ENCODE results near the gene EHBP1.

EHBP1 gene

DNA sequence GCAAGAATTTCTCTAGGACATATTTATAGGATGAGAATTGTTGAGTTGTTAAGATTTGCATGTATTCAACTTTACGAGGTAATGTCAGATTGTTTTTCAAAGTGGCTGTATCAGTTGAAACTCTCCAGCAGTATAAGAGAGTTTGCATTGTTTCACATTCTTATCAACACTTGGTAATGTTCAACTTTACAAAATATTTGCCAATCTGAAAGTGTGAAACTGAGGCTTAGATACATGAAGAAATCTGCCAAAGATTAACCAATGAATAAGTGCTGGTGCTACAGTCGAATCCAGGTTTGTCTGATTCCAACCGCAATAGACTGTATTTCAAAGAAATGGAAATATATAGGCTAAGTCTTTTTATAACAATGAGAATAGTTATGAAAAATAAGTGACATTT is 117.0 kb downstream of the EHBP1 start:
- H3K9ac ChIP-seq (ENCODE audit: low read depth, low read length): no peak overlapping the region
- H3K27ac ChIP-seq (ENCODE audit: low read depth, low read length): no peak overlapping the region
- no peaks in the 10 kb centered on the region for H3K9me3 ChIP-seq (ENCODE audit: control insufficient read depth, insufficient read depth, low read length)
- H3K4me1 ChIP-seq (ENCODE audit: control insufficient read depth, insufficient read depth, low read length): peaks cover 10% of the 10 kb centered on the region; the same call in 1 of the 2 replicates
- no peak overlapping the region for H3K4me3 ChIP-seq (ENCODE audit: low read depth, low read length)
- no peaks in the 10 kb centered on the region for H3K27me3 ChIP-seq (ENCODE audit: control insufficient read depth, insufficient read depth, low read length)
- peaks cover 12% of the 10 kb centered on the region; the same call in 1 of the 2 replicates for H3K36me3 ChIP-seq (ENCODE audit: control insufficient read depth, insufficient read depth, low read length)

DNA sequence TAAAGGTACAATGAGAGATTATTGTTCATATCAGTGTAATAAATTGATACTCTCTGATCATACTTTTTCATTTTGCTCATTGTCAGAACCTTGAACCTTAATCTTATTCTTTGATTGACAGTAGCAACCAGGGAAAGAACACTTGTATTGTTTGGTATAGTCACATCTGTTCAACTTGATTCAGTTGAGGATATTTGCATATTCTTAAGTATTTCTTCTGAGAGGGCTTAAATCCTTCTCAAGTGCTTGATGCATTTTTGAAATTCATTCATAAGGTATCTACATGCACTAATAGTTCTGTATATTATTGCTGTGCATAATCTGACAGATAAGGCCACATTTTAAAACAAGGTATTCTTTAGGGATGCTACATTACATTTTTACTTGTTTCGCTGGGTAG is 118.9 kb downstream of the EHBP1 start:
- Histone ChIP-seq H3K4me1 (ENCODE audit: control insufficient read depth, insufficient read depth, low read length) (peaks cover 10% of the 10 kb centered on the region; the same call in 1 of the 2 replicates), H3K4me3 (ENCODE audit: low read depth, low read length) (no peak overlapping the region), H3K27ac (ENCODE audit: low read depth, low read length) (no peak overlapping the region), H3K27me3 (ENCODE audit: control insufficient read depth, insufficient read depth, low read length) (no peaks in the 10 kb centered on the region), H3K36me3 (ENCODE audit: control insufficient read depth, insufficient read depth, low read length) (peaks cover 12% of the 10 kb centered on the region; the same call in 1 of the 2 replicates), H3K9ac (ENCODE audit: low read depth, low read length) (no peak overlapping the region), H3K9me3 (ENCODE audit: control insufficient read depth, insufficient read depth, low read length) (no peaks in the 10 kb centered on the region)

DNA sequence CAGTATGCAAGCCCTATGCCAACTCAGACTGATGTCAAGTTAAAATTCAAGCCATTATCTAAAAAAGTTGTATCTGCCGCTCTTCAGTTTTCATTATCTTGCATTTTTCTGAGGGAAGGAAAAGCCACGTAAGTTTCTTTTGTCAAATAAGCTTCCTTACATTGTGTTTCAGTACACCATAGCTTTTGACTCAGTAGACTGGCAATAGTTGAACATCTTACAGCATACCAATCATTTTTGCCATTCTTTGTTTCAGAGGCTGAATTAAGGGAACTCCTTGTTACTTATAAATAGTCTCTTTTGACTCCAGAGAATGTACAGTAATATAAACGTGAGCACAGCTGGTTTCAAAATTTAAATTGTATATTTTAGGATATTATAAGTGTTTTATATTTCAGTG is 120.6 kb downstream of the EHBP1 start:
- no peaks in the 10 kb centered on the region for H3K27me3 ChIP-seq (ENCODE audit: control insufficient read depth, insufficient read depth, low read length)
- H3K27ac ChIP-seq (ENCODE audit: low read depth, low read length): no peak overlapping the region
- H3K4me1 ChIP-seq (ENCODE audit: control insufficient read depth, insufficient read depth, low read length): peaks cover 10% of the 10 kb centered on the region; the same call in 1 of the 2 replicates
- no peak overlapping the region for H3K4me3 ChIP-seq (ENCODE audit: low read depth, low read length)
- peaks cover 12% of the 10 kb centered on the region; the same call in 1 of the 2 replicates for H3K36me3 ChIP-seq (ENCODE audit: control insufficient read depth, insufficient read depth, low read length)
- H3K9me3 ChIP-seq (ENCODE audit: control insufficient read depth, insufficient read depth, low read length): no peaks in the 10 kb centered on the region
- H3K9ac ChIP-seq (ENCODE audit: low read depth, low read length): no peak overlapping the region

DNA sequence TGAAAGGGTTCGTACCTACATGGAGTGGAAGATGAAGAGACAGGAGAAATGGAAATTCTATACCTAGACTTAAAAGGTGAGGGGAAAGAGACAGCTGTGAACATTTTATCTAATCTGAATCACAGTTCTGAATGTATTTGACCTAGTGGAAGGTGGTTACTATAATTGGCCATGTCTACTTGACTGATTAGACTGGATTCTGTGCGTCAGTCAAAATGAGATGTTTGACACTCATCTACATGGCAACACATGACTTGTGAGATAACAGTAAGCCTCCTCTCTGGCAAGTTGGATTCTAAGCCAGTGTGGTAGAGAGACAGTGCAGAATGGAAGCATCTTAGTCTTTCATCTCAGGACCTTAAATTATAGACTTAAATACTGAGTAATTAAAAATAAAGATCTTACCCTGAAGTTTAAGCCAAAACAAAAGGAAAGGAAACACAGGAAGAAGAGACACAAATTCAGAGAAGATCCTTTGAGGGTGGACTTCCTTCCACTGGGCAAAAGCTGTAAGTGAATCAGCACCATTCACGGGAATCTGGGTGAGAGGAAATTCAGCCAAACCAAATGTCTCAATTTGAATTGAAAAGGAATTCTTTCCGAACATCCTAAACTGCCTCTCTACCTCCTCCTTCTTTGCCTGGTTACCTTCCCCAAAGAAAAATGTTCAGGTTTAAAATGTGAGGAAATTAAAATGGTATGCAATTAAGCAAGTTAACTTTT is 121.6 kb downstream of the EHBP1 start:
- Histone ChIP-seq H3K36me3 (ENCODE audit: control insufficient read depth, insufficient read depth, low read length) (peaks cover 14% of the 10 kb centered on the region; the same call in 1 of the 2 replicates), H3K4me1 (ENCODE audit: control insufficient read depth, insufficient read depth, low read length) (peaks cover 10% of the 10 kb centered on the region; the same call in 1 of the 2 replicates), H3K9ac (ENCODE audit: low read depth, low read length) (no peak overlapping the region), H3K27ac (ENCODE audit: low read depth, low read length) (no peak overlapping the region), H3K27me3 (ENCODE audit: control insufficient read depth, insufficient read depth, low read length) (no peaks in the 10 kb centered on the region), H3K4me3 (ENCODE audit: low read depth, low read length) (no peak overlapping the region), H3K9me3 (ENCODE audit: control insufficient read depth, insufficient read depth, low read length) (no peaks in the 10 kb centered on the region)

DNA sequence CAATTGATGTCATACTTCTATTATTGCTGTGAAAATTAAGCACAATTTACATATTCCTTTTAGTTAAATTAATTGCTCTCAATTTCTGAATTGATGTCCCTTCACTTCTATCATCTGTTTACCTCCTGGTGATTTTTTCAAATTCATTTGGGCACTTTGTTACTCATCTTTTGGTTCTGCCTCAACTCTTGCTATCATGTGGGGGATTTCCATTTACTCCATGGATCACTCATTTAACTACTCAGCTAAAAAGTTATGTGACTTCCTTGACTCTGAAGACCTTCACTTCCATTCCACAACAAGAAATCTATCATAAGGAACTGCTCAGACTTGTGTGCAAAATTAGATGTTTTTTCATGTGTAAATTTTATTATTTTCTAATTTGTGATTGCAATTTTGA is 126.2 kb downstream of the EHBP1 start:
- no peaks in the 10 kb centered on the region for H3K4me1 ChIP-seq (ENCODE audit: control insufficient read depth, insufficient read depth, low read length)
- H3K27ac ChIP-seq (ENCODE audit: low read depth, low read length): no peak overlapping the region
- peaks cover 12% of the 10 kb centered on the region for H3K9me3 ChIP-seq (ENCODE audit: control insufficient read depth, insufficient read depth, low read length)
- H3K4me3 ChIP-seq (ENCODE audit: low read depth, low read length): no peak overlapping the region
- H3K9ac ChIP-seq (ENCODE audit: low read depth, low read length): no peak overlapping the region
- H3K27me3 ChIP-seq (ENCODE audit: control insufficient read depth, insufficient read depth, low read length): no peaks in the 10 kb centered on the region
- peaks cover 22% of the 10 kb centered on the region; the same call in 1 of the 2 replicates for H3K36me3 ChIP-seq (ENCODE audit: control insufficient read depth, insufficient read depth, low read length)

DNA sequence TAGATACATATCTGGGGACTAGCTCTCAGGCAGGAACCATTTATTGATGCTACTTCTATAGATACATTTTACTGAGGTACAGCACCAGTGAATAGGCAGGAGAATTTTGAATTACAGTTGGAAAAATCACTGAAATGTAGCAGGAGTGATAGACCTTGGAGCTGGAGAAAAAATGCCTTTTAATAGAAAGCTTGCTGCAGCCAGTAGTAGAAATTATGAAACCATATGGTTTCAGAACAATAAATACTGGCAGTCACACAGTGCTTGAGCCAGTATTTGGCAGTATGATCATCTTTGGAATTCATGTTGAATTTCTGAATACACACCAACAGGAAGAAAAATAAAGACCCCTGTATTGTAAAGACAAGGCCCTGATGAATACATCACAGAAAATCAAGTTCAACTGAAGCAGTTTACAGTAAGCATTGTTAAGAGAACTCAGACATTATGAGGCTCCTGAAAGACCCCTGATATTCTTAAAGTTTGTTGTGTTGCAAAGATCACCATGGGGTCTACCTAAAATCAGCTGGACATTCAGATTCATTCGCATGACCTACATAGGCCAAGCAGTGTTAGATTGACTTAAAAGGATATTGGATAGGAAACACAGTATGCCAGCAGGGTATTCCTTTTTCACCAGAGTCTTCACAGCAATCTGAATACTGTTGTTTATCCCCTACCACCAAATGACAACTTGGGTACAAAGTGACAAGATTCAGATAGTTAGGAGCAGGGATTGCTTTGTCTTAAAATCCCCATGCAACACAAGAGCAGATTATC is 139.0 kb downstream of the EHBP1 start:
- Histone ChIP-seq H3K4me3 (ENCODE audit: low read depth, low read length) (no peak overlapping the region), H3K9me3 (ENCODE audit: control insufficient read depth, insufficient read depth, low read length) (no peaks in the 10 kb centered on the region), H3K27ac (ENCODE audit: low read depth, low read length) (no peak overlapping the region), H3K4me1 (ENCODE audit: control insufficient read depth, insufficient read depth, low read length) (peaks cover 4% of the 10 kb centered on the region; the same call in 1 of the 2 replicates), H3K36me3 (ENCODE audit: control insufficient read depth, insufficient read depth, low read length) (no peaks in the 10 kb centered on the region), H3K9ac (ENCODE audit: low read depth, low read length) (no peak overlapping the region), H3K27me3 (ENCODE audit: control insufficient read depth, insufficient read depth, low read length) (no peaks in the 10 kb centered on the region)

DNA sequence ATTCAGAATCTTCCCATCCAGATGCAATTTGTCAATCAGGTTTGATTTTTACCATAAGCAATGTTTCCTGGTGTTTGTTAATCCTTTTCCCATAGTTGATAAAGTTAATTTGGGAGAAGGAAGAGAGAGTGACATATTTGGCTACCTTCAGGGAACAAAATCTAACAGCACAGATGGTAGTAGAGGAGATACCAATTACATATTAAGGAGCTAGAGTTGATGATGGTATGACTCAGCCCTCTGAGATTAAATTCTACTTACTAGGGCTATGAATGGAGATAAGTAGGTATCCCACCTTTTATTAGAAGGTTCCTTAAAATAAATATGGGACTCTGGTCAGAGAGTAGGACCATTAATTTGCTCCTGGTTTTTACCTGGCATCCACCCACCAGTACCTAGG is 139.7 kb downstream of the EHBP1 start:
- Histone ChIP-seq H3K4me3 (ENCODE audit: low read depth, low read length) (no peak overlapping the region), H3K9me3 (ENCODE audit: control insufficient read depth, insufficient read depth, low read length) (no peaks in the 10 kb centered on the region), H3K9ac (ENCODE audit: low read depth, low read length) (no peak overlapping the region), H3K27ac (ENCODE audit: low read depth, low read length) (no peak overlapping the region), H3K27me3 (ENCODE audit: control insufficient read depth, insufficient read depth, low read length) (no peaks in the 10 kb centered on the region), H3K4me1 (ENCODE audit: control insufficient read depth, insufficient read depth, low read length) (peaks cover 4% of the 10 kb centered on the region; the same call in 1 of the 2 replicates), H3K36me3 (ENCODE audit: control insufficient read depth, insufficient read depth, low read length) (no peaks in the 10 kb centered on the region)

DNA sequence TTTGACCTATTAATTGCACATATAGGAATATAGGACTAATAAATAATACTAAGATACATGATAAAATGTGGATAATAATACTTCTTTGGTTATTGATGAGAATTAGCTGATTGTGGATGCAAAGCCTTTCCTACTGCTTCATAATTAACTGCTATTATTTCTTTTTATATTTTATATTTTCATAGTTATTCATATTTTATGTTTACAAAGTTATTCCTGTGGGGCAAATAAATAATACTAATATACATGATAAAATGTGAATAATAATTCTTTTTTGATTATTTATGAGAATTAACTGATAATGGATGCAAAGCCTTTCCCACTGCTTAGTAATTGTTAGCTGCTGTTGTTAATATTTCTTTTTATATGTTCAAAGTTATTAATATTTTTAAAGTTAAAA is 146.7 kb downstream of the EHBP1 start:
- Histone ChIP-seq H3K4me3 (ENCODE audit: low read depth, low read length) (no peak overlapping the region), H3K4me1 (ENCODE audit: control insufficient read depth, insufficient read depth, low read length) (no peaks in the 10 kb centered on the region; the same call in 1 of the 2 replicates), H3K9ac (ENCODE audit: low read depth, low read length) (no peak overlapping the region), H3K9me3 (ENCODE audit: control insufficient read depth, insufficient read depth, low read length) (no peaks in the 10 kb centered on the region), H3K27ac (ENCODE audit: low read depth, low read length) (no peak overlapping the region), H3K36me3 (ENCODE audit: control insufficient read depth, insufficient read depth, low read length) (peaks cover 12% of the 10 kb centered on the region), H3K27me3 (ENCODE audit: control insufficient read depth, insufficient read depth, low read length) (no peaks in the 10 kb centered on the region)

DNA sequence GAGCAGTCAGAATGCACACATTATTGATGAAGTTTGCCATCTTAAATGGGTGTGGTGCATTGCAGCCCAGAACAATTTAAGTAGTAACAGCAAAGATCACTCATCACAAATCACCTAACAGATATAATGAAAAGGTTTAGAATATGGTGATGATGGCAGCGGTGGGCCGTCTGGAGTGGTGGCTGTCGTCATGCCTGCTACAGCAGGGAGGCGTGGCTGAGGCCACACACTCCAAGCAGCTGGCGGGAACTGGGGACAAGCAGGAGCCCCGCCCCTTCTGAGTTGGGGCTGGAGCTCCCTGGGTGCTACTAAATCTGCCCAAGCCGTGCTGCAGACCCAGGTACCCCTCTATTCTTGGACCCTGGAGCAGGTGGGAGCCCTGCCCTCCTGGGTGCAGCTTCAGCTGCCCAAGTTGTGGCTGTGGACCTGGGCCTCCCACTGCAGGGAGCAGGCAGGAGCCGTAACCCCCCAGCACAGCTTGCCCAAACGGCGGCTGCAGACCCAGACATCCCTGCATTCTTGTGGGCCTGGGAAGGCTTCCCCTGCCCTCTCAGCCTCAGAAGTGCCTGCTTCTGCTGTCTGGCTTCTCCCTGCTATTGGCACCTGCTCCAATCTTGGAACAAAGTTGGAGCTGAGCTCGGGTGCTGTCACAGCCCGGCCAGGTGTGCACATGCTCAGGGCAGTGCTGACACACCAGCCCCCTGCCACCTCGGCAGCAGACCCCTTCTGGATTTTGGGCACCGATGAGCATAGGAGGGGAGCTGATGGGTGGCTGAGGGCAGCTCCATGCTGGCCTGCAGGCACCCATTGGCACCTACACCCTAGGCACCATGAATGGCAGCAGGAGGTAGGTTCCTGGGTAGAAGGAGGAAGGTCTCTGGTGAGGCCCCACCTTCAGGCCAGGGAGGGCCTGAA is 149.3 kb downstream of the EHBP1 start:
- Histone ChIP-seq H3K9ac (ENCODE audit: low read depth, low read length) (no peak overlapping the region), H3K27me3 (ENCODE audit: control insufficient read depth, insufficient read depth, low read length) (no peaks in the 10 kb centered on the region), H3K9me3 (ENCODE audit: control insufficient read depth, insufficient read depth, low read length) (no peaks in the 10 kb centered on the region), H3K4me3 (ENCODE audit: low read depth, low read length) (no peak overlapping the region), H3K36me3 (ENCODE audit: control insufficient read depth, insufficient read depth, low read length) (peaks cover 19% of the 10 kb centered on the region), H3K4me1 (ENCODE audit: control insufficient read depth, insufficient read depth, low read length) (no peaks in the 10 kb centered on the region; the same call in 1 of the 2 replicates), H3K27ac (ENCODE audit: low read depth, low read length) (no peak overlapping the region)

DNA sequence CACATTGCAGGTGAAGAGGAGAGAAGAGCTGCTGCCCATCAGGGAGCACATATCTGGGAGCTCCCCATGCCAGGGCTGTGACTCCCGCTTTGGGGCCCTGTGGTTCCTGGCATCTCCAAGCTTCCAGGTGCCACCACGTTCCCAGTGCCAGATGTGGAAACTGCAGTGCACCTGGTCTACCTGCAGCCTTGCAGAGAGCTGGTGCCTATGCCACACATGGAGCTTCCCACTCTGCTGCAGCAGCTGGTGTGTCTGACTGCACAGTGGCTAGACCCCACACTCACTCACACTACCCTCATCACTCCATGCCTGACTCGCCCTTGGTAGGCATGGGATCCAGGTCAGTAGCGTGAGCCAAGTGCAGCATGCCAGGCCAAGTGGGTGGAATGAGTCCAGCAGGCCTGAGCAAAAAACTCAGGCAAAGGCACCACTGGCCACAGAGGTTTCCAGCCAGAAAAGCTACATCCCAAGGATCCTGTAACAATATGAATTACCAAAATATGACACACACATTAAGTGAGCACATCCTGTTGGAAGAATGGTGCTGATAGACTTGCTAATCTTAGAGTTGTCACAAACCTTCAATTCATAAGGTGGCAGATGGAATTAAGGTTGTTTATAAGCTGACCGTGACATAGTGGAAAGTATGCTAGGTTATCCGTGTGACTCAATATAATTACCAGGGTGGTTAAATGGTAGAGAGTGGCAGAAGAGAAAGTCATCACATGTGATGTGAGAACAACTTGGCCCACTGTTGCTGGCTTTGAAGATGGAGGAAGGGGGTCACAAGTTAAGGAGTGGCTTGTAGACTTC is 150.9 kb downstream of the EHBP1 start:
- Histone ChIP-seq H3K9me3 (ENCODE audit: control insufficient read depth, insufficient read depth, low read length) (no peaks in the 10 kb centered on the region), H3K36me3 (ENCODE audit: control insufficient read depth, insufficient read depth, low read length) (peaks cover 19% of the 10 kb centered on the region), H3K9ac (ENCODE audit: low read depth, low read length) (no peak overlapping the region), H3K4me1 (ENCODE audit: control insufficient read depth, insufficient read depth, low read length) (no peaks in the 10 kb centered on the region; the same call in 1 of the 2 replicates), H3K27me3 (ENCODE audit: control insufficient read depth, insufficient read depth, low read length) (no peaks in the 10 kb centered on the region), H3K4me3 (ENCODE audit: low read depth, low read length) (no peak overlapping the region), H3K27ac (ENCODE audit: low read depth, low read length) (no peak overlapping the region)
